Mesenchymal stem cell (in vitro differentiated cells and primary cell): ENCODE data around the gene TTLL11. TPM values are rescaled to one million over a fixed set of nuclear protein-coding genes. Genes with fewer than 3 reads are reported as not detected.

Experiments
- DNase-seq: peaks from one replicate; pipeline ENCODE4 v3.0.0-alpha.2; 2013
- H2AFZ ChIP-seq: one replicate; pipeline ENCODE4 v1.6.1; 2013; ENCODE audit warnings: low read depth, mild to moderate bottlenecking, control low read depth, inconsistent platforms, low read length, moderate library complexity
- H2AK5ac ChIP-seq: 2 replicates; pipeline ENCODE4 v1.6.1; 2013; ENCODE audit warnings: low read length, moderate library complexity, mild to moderate bottlenecking, inconsistent platforms; ENCODE audit not compliant: severe bottlenecking
- H2BK120ac ChIP-seq: one replicate; pipeline ENCODE4 v1.6.1; 2013; ENCODE audit warnings: low read depth, mild to moderate bottlenecking, inconsistent platforms, low read length, moderate library complexity
- H2BK12ac ChIP-seq, 2 experiments: one replicate each; pipeline ENCODE4 v1.6.1; 2013; ENCODE audit warnings: inconsistent platforms in 2 of 2, low read length in 2 of 2, mild to moderate bottlenecking in 2 of 2, moderate library complexity in 2 of 2, control low read depth in 1 of 2
- H2BK15ac ChIP-seq: one replicate; pipeline ENCODE4 v1.6.1; 2013; ENCODE audit warnings: mild to moderate bottlenecking, low read depth, inconsistent platforms; ENCODE audit not compliant: poor library complexity, severe bottlenecking
- H2BK5ac ChIP-seq: 2 replicates; pipeline ENCODE4 v1.6.1; 2013; ENCODE audit warnings: low read depth, mild to moderate bottlenecking, low read length, control low read depth, inconsistent platforms; ENCODE audit not compliant: poor library complexity, severe bottlenecking
- H3K14ac ChIP-seq, 2 experiments: one replicate each; pipeline ENCODE4 v1.6.1; 2013; ENCODE audit warnings: inconsistent platforms in 2 of 2, low read length in 2 of 2, control low read depth in 1 of 2, mild to moderate bottlenecking in 1 of 2, moderate library complexity in 1 of 2
- H3K18ac ChIP-seq, 2 experiments: one replicate each; pipeline ENCODE4 v1.6.1; 2013; ENCODE audit warnings: inconsistent platforms in 2 of 2, low read length in 2 of 2, control low read depth in 1 of 2, low read depth in 1 of 2, mild to moderate bottlenecking in 1 of 2
- H3K23ac ChIP-seq, 2 experiments: one replicate each; pipeline ENCODE4 v1.6.1; 2013; ENCODE audit warnings: inconsistent platforms in 2 of 2, low read length in 2 of 2, mild to moderate bottlenecking in 2 of 2, moderate library complexity in 2 of 2, control low read depth in 1 of 2
- H3K27ac ChIP-seq: 2 replicates; pipeline ENCODE4 v1.5.1; 2013; ENCODE audit warnings: mild to moderate bottlenecking, moderate library complexity, low read length, control low read depth, inconsistent platforms; ENCODE audit not compliant: poor library complexity, severe bottlenecking
- H3K27me3 ChIP-seq, 2 experiments: 2 replicates each; pipeline versions ENCODE4 v1.6.1 to v1.7.0; 2013; ENCODE audit warnings: low read length in 2 of 2, mild to moderate bottlenecking in 2 of 2, moderate library complexity in 2 of 2, control low read depth in 1 of 2, inconsistent platforms in 1 of 2; ENCODE audit not compliant: control insufficient read depth in 1 of 2, insufficient read depth in 1 of 2
- H3K36me3 ChIP-seq, 2 experiments: 2 replicates each; pipeline versions ENCODE4 v1.6.1 to v1.7.0; 2013; ENCODE audit warnings: low read length in 2 of 2, control low read depth in 1 of 2, inconsistent platforms in 1 of 2, low read depth in 1 of 2, mild to moderate bottlenecking in 1 of 2; ENCODE audit not compliant: insufficient read depth in 2 of 2, control insufficient read depth in 1 of 2
- H3K4ac ChIP-seq, 2 experiments: one replicate each; pipeline ENCODE4 v1.6.1; 2013; ENCODE audit warnings: inconsistent platforms in 2 of 2, low read length in 2 of 2, mild to moderate bottlenecking in 2 of 2, moderate library complexity in 2 of 2, control low read depth in 1 of 2, low read depth in 1 of 2
- H3K4me1 ChIP-seq: 2 replicates; pipeline ENCODE4 v1.6.1; 2013; ENCODE audit warnings: low read depth, low read length, control low read depth; ENCODE audit not compliant: control insufficient read depth, insufficient read depth
- H3K4me2 ChIP-seq: 2 replicates; pipeline ENCODE4 v1.6.1; 2013; ENCODE audit warnings: low read length, mild to moderate bottlenecking, inconsistent platforms; ENCODE audit not compliant: poor library complexity, severe bottlenecking
- H3K4me3 ChIP-seq, 2 experiments: 2 replicates each; pipeline versions ENCODE4 v1.5.1 to v1.7.0; 2013; ENCODE audit warnings: low read length in 2 of 2, mild to moderate bottlenecking in 2 of 2, control low read depth in 1 of 2, low read depth in 1 of 2; ENCODE audit not compliant: insufficient read depth in 1 of 2
- H3K79me1 ChIP-seq: replicated peaks from 2 replicates; pipeline ENCODE4 v1.6.1; 2013; ENCODE audit warnings: mild to moderate bottlenecking, control low read depth, low read length, inconsistent platforms; ENCODE audit not compliant: poor library complexity, severe bottlenecking
- H3K9ac ChIP-seq: 2 replicates; pipeline ENCODE4 v1.7.0; 2013; ENCODE audit warnings: mild to moderate bottlenecking, low read length, moderate library complexity
- H3K9me3 ChIP-seq: 2 replicates; pipeline ENCODE4 v1.7.0; 2013; ENCODE audit warnings: mild to moderate bottlenecking, low read length; ENCODE audit not compliant: control insufficient read depth
- H4K8ac ChIP-seq: one replicate; pipeline ENCODE4 v1.6.1; 2013; ENCODE audit warnings: inconsistent platforms, mild to moderate bottlenecking, low read length, moderate library complexity
- H4K91ac ChIP-seq: one replicate; pipeline ENCODE4 v1.6.1; 2013; ENCODE audit warnings: mild to moderate bottlenecking, low read length, inconsistent platforms
- WGBS: methylation state at CpG from one replicate; pipeline ENCODE4 v1.1.7; 2013; ENCODE audit warnings: mixed read lengths; 5-methylcytosine and 5-hydroxymethylcytosine counted together
- small RNA-seq: library from polyadenylated mRNA; stranded (forward); fragments of <200 nt; extraction: miRNeasy Mini kit (QIAGEN cat#:217004); gene quantifications from one replicate; pipeline ENCODE3, GENCODE V24; 2013; ENCODE audit warnings: low read depth

Gene TTLL11

DNA sequence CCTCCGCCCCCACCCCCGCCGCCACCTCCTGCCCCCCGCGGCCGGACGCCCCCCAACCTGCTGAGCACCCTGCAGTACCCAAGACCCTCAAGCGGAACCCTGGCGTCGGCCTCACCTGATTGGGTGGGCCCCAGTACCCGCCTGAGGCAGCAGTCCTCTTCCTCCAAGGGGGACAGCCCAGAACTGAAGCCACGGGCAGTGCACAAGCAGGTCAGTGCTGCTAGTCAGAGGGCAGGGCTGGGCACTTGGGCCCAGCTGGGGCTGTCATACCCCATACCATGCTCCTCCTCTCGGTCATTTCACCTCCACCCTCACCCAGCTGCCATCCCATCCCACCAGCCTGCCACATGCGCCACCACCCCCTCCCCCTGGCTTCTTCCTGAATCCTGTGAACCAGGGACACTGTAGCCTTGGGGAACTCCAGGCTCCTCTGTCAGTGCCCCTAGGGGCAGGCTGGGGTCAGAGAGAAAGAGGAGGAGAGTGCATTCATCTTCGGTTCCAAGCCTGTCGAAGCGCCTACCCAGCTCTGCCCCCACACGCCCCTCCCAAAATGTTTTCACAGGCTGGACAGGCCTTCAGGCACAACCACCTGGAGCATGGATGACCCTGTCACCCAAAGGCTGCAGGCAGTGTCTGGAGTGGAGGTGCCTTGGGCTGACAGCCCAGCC, 319.7 kb downstream of the TTLL11 start:
- Histone ChIP-seq H3K18ac (no peak overlapping the region), H3K4me1 (peaks cover 5% of the 10 kb centered on the region), H2BK12ac (no peak overlapping the region), H2BK15ac (no peak overlapping the region), H3K36me3 (peaks cover 48 to 81% of the 10 kb centered on the region in 2 experiments), H2BK120ac (no peak overlapping the region), H2AFZ (no peak overlapping the region), H3K27ac (no peak overlapping the region), H3K9ac (no peak overlapping the region), H4K91ac (no peak overlapping the region), H3K4me2 (no peak overlapping the region), H4K8ac (no peak overlapping the region), H3K4ac (no peak overlapping the region), H3K9me3 (peaks cover 7% of the 10 kb centered on the region), H2BK5ac (no peak overlapping the region), H3K27me3 (no peaks in the 10 kb centered on the region), H2AK5ac (no peak overlapping the region), H3K4me3 (no peak overlapping the region), H3K23ac (no peak overlapping the region), H3K79me1 (peaks cover 10% of the 10 kb centered on the region), H3K14ac (peak overlapping the region in 1 of 2 experiments; percentile 23)
- 97% methylated on average over 16 of the region's 18 CpGs for WGBS
- no peak for DNase-seq

DNA sequence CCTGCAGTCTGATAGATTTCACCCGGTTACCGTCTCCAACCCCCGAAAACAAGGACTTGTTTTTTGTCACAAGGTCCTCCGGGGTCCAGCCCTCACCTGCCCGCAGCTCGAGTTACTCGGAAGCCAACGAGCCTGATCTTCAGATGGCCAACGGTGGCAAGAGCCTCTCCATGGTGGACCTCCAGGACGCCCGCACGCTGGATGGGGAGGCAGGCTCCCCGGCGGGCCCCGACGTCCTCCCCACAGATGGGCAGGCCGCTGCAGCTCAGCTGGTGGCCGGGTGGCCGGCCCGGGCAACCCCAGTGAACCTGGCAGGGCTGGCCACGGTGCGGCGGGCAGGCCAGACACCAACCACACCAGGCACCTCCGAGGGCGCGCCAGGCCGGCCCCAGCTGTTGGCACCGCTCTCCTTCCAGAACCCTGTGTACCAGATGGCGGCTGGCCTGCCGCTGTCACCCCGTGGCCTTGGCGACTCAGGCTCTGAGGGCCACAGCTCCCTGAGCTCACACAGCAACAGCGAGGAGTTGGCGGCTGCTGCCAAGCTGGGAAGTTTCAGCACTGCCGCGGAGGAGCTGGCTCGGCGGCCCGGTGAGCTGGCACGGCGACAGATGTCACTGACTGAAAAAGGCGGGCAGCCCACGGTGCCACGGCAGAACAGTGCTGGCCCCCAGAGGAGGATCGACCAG, 320.4 kb downstream of the TTLL11 start:
- no peak overlapping the region for H3K4ac ChIP-seq
- H3K36me3 ChIP-seq = peaks cover 42 to 88% of the 10 kb centered on the region in 2 experiments
- no peak overlapping the region for H3K18ac ChIP-seq
- no peak overlapping the region for H2AFZ ChIP-seq
- H2BK15ac ChIP-seq = no peak overlapping the region
- H3K4me3 ChIP-seq = no peak overlapping the region
- H3K4me1 ChIP-seq = peaks cover 5% of the 10 kb centered on the region
- no peak overlapping the region for H2BK5ac ChIP-seq
- H3K9ac ChIP-seq = no peak overlapping the region
- no peak overlapping the region for H3K4me2 ChIP-seq
- no peak overlapping the region for H3K23ac ChIP-seq
- H2BK12ac ChIP-seq = no peak overlapping the region
- H3K14ac ChIP-seq = no peak overlapping the region
- H4K8ac ChIP-seq = no peak overlapping the region
- no peak overlapping the region for H2AK5ac ChIP-seq
- no peak for DNase-seq
- 96% methylated on average over 45 of the region's 45 CpGs for WGBS
- H3K27me3 ChIP-seq = no peaks in the 10 kb centered on the region
- no peak overlapping the region for H2BK120ac ChIP-seq
- no peak overlapping the region for H4K91ac ChIP-seq
- H3K79me1 ChIP-seq = peaks cover 9% of the 10 kb centered on the region
- no peak overlapping the region for H3K27ac ChIP-seq
- no peaks in the 10 kb centered on the region for H3K9me3 ChIP-seq

Small RNA genes lying within 50 kb of the gene (small RNA-seq; reads per million reads assigned to genes)
- not detected for gene MIR4478
